Activated CD4-positive, alpha-beta T cell treated with anti-CD3 and anti-CD28 coated beads for 1 hour (primary cell): ENCODE measurements around the gene RNF38.
"Not testable (repeated sequence)": the region's sequence is repeated elsewhere in the genome, so short reads cannot be mapped to it uniquely, and the experiment has no call there.

Experiments used
- DNase-seq: peaks from one replicate; pipeline ENCODE4 v3.0.0-alpha.2; 2020

The RNF38 gene

DNA sequence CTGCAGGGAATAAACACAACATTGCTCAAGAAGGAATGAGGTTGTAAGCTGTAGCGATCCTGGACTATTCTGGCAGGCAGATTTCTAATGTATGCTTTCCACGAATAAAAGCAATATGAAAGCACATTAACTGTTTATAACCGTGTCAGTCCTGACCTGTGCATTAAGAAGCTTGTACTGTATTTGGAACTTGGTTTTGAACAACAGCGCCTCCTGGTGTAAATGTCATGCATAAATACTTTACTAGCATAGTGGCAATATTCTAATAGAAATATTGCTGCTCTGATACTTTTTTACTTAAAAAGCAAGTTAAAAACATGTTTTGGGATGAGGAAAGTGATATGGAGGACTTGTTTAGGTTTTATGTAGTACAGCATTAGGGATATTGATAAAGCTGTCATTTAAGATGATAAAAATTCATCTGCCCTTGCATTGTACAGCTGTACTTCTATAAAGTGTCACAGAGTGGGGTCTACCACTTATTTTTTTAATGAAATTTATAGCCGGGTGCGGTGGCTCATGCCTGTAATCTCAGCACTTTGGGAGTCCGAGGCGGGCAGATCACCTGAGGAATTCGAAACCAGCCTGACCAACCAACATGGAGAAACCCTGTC, 71.2 kb downstream of the RNF38 start:
- no peak for DNase-seq

DNA sequence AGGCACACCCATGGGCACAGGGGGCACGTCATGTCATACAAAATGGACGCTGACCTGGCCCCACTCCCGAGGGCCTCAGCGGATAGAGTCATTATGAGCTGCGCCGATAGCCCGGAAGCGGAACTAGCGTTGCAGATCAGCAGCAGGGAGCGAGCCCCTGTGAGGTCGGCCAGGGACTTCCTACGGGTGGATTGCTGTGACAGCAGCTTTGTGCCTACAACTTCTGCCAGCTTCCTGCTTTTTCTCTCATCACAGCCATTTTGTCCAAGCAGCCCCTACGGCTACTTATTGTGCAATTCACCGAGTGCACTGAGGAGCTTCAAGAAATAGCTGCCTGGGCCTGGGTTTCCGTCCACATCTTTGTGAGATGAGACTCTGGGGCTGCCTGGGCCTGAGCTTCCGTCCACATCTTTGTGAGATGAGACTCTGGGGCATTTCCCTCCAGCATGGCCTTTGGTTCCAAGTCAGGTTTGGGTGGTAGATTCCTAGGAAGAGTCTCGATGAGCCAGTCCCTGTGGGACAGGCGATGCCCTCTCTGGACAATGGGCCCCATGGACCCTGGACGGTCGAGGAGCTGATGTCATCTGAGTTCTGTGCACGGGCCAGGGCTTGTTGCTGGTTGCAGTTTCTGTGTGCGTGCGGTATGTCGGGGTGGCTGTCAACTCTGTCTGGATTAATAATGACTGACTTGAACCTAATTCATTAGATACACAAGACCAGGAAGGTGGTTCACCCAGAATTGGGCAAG, 74.8 kb downstream of the RNF38 start:
- DNase-seq, result no peak

DNA sequence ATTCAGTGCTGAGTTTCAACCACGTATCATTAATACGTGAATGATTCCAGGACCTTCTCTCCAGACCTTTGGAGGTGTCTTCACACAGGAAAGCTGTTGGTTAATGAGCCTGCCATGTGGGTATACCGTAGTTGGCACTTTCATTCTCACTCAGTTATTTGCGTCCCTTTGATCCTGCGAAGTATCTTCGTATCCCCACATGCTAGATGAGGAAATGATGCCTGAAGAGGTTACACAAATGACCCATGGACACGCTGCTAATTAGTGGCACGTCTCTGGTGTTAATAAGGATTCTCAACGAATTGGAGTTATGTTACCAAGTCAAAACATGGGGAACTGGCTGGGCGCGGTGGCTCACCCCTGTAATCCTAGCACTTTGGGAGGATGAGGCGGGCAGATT, 76.1 kb downstream of the RNF38 start:
- no peak for DNase-seq

DNA sequence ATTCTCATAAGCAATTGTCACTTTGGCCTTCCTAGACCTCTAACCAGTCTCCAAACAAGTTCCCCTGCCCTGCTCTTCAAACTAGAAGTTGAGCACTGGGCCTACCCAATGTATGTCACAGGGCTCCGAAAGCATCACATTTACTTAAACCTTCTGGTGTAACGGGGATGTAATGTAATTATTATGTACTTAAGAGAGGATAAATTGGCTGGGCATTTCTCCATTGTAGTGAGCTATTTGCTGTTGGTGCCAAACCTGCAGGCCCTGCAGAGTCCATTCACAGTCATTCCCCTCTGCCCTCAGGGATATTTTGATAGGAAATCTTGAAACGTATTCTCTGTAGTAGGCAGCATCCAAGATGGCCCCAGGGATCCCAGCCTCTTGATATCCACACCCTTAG, 77.6 kb downstream of the RNF38 start:
- DNase-seq, result no peak

- DNase-seq, result not testable (repeated sequence)
Observed at GRCh38 chr9:36321903-36322302, 78.2 kb downstream of the RNF38 start.

DNA sequence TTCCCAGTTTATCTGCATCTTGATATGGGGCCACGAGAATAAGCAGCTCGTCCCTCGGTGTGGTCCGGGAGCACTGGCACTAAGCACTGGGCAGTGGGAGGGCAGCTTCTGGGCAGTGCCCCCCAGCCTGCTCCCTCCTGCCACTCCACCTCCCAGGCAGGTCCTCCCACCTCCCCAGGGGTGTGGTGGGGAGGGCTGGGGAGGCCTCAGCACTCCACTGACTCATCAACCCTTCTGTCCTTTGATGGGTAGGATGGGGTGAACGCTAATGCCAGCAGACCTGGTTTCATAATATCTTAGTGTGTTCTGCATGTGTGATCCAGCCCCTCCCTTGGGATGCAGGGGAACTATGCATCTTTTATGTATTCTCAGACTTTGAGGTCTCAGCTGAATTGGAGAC, 79.6 kb downstream of the RNF38 start:
- DNase-seq, result no peak

GRCh38 chr9:36319806-36320205, 80.3 kb downstream of the RNF38 start:
- DNase-seq, result no peak

DNA sequence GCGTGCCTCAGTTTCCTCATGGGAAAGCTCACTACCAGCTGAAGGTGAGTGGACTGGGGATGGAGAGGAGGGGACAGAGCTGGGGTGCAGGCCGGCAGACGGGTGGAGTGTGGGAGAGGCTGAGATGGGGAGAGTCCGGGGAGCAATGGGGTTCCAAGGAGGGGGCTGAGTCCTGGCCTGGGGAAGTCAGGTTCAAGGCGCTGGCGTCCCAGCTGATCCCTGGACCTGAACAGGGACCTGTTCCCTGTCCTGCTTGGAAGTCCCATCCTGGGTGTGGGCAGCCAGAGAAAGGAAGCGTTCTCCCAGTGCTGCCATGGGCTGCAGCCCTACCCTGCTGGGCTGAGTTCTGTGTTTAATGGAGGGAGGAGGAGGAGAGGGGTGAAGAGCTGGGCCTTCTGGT, 80.9 kb downstream of the RNF38 start:
- DNase-seq, result no peak

DNA sequence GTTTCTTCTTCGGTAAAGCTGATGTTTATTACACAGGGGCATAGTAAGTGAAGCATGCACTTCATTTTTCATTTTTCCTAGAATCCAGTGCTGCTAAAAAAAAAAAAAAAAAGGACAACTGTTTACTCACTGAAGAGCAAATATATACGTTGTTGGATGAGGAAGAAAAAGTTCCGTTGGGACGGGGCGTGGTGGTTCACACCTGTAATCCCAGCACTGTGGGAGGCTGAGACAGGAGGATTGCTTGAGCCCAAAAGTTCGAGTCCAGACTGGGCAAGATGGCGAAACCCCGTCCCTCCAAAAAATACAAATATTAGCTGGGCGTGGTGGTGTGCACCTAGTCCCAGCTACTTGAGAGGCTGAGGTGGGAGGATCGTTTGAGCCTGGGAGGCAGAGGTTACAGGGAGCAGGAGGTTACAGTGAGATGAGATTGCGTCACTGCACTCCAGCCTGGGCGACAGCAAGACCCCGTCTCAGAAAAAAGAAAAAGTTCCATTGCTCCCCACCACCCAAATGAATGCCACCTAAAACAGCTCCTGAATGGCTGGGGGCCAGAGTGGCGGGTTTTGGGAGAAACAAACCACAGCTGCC, 81.8 kb downstream of the RNF38 start:
- no peak for DNase-seq

DNA sequence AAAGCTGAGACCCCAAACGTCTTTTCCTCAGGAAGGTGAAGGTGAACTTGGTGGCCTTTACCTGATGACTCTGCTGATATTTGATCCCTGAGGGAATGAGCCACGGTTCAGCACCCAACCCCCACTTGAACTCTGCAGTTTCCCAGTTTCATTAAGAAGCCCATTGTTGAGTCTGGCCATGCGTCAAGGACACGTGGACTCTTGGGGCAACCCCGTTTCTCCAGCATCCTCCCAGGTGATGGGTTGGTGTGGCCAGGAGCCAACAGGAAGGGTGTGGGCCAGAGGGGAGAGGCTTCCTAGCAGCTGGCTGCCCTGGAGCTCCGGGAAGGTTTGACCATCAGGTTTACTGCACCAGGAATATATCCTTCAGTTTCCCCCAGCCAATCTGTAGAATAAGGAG, 82.3 kb downstream of the RNF38 start:
- no peak for DNase-seq

GRCh38 chr9:36316611-36317317, 83.3 kb downstream of the RNF38 start:
- DNase-seq, result no peak

- no peak for DNase-seq
Observed at GRCh38 chr9:36316049-36316448, 84.0 kb downstream of the RNF38 start.

GRCh38 chr9:36315283-36315682, 84.8 kb downstream of the RNF38 start:
- no peak for DNase-seq

DNA sequence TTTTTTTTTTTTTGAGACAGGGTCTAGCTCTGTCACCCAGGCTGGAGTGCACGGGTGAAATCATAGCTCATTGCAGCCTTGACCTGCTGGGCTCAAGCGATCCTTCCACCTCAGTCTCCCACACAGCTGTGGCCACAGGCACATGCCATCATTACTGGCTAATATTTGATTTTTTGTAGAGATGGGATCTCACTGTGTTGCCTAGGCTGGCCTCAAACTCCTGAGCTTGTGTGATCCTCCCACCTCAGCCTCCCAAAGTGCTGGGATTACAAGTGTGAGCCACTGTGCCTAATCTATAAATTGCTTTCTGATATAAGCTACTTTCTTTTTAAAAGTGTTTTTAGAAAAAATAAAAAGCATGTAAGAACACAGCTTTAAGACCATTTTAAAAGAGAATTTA, 85.3 kb downstream of the RNF38 start:
- DNase-seq, result no peak

DNA sequence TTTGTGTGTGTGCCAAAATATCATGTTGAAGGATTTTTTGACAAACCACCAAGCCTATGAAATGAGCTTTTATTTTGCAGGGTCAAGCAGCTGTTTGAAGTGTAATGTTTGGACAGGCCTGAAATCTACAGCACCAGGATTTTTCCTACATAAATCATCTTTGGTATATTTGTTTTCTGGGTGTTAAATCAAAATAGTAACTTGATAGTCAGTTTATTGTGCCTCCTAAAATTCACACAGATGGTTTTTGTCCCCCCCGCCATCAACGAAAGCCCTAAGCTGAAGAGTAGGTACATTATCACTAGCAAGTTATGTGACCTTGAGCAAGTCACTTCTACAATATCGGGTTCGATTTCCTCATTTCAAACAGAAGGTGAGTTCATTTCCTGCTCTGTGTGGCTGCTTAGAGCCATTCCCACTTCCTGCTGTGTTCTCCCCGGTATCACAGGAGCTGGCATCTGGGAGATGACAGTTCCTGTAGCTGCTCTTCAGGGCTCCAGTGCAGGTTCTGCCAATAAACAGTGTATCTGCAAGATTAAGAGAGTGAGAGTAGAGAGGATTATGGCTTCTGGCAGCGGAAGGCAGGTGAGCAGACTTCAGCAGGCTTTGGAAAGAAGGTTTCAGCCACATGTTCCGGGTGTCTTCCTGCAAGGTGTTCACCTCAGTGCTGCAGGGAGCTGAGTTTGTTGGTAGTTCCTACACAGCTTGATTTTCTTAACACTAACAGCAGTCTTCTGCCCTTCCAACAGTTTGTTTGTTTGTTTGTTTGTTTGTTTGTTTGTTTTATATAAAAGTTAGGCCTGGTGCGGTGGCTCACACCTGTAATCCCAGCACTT, 93.4 kb downstream of the RNF38 start:
- DNase-seq, result no peak

- not testable (repeated sequence) for DNase-seq
Observed at GRCh38 chr9:36304366-36304765, 95.7 kb downstream of the RNF38 start.

DNA sequence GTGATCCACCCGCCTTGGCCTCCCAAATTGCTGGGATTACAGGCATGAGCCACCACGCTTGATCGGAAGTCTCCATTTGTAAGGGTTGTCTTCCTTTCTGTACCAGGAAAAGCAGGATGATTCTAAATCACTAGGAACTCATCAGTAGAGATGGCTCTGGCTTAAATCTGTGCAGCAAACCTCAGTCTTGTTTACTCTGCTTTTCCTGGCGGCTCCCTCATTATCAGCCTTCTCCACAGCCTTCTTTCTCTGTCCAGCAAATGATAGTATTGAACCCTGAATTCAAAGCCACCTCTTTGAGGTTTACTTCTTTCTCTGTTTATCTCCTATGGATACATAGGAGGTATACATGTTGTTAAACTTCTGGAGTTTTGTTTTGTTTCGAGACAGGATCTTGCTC, 98.8 kb downstream of the RNF38 start:
- DNase-seq, result no peak

- DNase-seq, result no peak
Observed at GRCh38 chr9:36298566-36298965, 101.5 kb downstream of the RNF38 start.

- DNase-seq, result no peak
Observed at GRCh38 chr9:36297798-36298197, 102.3 kb downstream of the RNF38 start.

GRCh38 chr9:36294996-36295395, 105.1 kb downstream of the RNF38 start:
- not testable (repeated sequence) for DNase-seq

DNA sequence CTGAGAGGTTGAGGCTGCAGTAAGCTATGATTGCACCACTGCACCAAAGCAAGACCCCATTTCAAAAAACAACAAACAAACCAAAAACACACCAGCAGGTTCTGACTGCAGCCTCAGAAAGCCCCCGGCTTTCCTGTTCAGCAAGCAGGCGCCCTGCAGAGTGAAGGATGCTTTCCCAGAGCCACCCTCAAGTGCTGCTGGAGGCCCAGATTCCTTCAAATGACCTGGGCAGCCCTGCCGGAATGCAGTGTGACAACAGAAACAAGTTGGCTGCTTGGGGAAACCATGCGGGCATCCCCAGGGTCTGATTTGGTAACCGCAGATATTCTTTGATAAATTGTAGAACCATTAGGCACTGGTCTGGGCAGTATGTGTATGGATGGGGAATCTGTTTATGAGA, 106.2 kb downstream of the RNF38 start:
- no peak for DNase-seq

- no peak for DNase-seq
Observed at GRCh38 chr9:36293171-36293570, 106.9 kb downstream of the RNF38 start.

DNA sequence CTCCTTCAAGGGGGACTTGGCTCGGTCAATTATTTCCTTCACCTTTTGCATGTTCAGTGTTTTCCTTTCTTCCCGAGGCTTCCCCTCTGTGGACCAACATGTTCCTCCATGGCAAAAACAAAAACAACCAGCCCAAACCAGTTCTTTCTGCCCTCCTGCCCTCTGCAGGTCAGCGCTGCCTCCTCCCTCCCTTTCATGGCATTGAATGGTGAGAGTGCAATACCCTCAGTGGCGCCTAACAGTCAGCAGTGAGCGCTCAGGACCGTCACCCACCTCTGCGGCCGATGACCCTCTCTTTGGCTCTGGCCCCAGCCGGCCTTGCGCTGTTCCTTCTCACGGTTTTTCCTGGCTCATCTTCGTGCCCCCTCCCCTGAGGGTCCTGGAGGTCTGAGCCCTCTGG, 107.4 kb downstream of the RNF38 start:
- DNase-seq, result no peak
